A673 (cell line): ENCODE data around the gene CPNE2.

Experiments
- EZH2 ChIP-seq: fragments of 200-600 bp; sonication (generic); IDR thresholded peaks from 2 replicates; pipeline ENCODE4 v1.6.1; 2017; ENCODE audit warnings: borderline replicate concordance, low read depth, mild to moderate bottlenecking, mixed read lengths, antibody characterized with exemption, low read length; ENCODE audit not compliant: poor library complexity, severe bottlenecking
- TF ChIP-seq, protein P1 (sequence below): fragments of 300-800, 200-600 bp; sonication (generic); conservative IDR thresholded peaks from 2 replicates; pipeline ENCODE4 v1.5.1; 2017; ENCODE audit warnings: low read depth, mild to moderate bottlenecking, antibody characterized with exemption, low read length, moderate library complexity, mixed read lengths

DNA sequence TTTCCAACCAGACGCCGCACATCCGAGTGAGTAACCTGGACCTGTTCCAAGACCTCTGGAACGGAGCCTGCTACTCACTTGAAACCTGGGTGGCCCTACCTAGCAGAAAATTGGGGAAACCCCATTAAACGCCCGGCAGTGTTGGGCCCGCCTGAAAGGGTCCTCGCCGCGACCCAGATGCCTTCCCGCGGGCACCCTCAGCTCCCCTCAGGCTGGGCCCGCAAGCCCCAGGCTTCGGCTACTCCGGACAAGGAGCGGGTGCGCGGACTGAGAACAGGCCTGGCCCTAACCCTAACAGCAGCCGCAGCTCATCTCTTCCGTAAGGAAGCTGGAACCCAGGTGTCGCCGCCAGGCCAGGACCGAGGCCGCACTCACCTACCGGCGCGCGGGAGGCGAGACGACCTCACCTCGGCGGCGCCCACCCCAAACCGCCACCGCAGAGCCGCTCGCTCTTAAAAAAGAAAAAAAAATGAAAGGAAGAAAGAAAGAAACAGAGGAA, 93.1 kb downstream of the CPNE2 start:
- TF ChIP-seq, protein P1, sequence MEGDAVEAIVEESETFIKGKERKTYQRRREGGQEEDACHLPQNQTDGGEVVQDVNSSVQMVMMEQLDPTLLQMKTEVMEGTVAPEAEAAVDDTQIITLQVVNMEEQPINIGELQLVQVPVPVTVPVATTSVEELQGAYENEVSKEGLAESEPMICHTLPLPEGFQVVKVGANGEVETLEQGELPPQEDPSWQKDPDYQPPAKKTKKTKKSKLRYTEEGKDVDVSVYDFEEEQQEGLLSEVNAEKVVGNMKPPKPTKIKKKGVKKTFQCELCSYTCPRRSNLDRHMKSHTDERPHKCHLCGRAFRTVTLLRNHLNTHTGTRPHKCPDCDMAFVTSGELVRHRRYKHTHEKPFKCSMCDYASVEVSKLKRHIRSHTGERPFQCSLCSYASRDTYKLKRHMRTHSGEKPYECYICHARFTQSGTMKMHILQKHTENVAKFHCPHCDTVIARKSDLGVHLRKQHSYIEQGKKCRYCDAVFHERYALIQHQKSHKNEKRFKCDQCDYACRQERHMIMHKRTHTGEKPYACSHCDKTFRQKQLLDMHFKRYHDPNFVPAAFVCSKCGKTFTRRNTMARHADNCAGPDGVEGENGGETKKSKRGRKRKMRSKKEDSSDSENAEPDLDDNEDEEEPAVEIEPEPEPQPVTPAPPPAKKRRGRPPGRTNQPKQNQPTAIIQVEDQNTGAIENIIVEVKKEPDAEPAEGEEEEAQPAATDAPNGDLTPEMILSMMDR, result no peak
- no peak for TF ChIP-seq EZH2
